ENCODE measurements around the gene NOG.
A peak's percentile ranks its signal among the peaks of the same experiment; 100 is the strongest.

Gene NOG

DNA sequence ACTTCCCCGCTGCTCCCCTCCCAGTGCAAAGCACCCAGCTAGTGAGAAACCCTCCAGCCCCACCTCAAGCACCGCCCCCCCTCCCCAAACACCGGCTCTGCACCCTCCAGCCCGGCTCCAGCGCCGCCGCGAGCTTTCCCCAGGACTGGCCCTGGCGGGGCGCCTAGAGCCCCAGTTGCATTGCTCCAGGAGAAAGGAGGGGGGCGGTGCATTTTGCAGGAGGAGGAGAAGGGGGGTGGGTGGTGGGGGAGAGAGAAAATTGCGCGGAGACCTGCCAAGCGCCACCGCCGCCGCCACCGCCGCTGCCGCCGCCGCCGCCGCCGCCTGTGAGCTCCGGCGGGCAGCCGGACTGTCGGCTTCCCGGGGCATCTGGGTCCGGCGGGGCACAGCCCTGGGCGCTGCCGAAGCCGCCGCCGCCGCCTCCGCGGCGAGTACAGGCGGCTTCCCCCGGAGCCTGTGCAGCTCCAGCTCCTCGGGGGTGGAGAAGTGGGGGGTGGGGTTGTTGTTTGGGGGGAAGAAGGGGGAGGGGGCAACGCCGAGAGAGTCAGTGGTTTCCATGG is 333 bp upstream of the NOG start:
- DNase-seq (ENCODE audit: low read depth) = peak; percentile 88
- H3K4me3 ChIP-seq (ENCODE audit: low read depth, low read length) = peak overlapping the region; percentile 70
- TF ChIP-seq, protein P1, sequence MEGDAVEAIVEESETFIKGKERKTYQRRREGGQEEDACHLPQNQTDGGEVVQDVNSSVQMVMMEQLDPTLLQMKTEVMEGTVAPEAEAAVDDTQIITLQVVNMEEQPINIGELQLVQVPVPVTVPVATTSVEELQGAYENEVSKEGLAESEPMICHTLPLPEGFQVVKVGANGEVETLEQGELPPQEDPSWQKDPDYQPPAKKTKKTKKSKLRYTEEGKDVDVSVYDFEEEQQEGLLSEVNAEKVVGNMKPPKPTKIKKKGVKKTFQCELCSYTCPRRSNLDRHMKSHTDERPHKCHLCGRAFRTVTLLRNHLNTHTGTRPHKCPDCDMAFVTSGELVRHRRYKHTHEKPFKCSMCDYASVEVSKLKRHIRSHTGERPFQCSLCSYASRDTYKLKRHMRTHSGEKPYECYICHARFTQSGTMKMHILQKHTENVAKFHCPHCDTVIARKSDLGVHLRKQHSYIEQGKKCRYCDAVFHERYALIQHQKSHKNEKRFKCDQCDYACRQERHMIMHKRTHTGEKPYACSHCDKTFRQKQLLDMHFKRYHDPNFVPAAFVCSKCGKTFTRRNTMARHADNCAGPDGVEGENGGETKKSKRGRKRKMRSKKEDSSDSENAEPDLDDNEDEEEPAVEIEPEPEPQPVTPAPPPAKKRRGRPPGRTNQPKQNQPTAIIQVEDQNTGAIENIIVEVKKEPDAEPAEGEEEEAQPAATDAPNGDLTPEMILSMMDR (IDR thresholded peaks at IDR 0.05; ENCODE audit: low read depth, low read length) = no peak
- TF ChIP-seq MYC (IDR thresholded peaks at IDR 0.05; ENCODE audit: low read depth, low read length) (no peak), POLR2A (IDR thresholded peaks at IDR 0.05; ENCODE audit: extremely low read depth, insufficient read length) (no peak), MAX (IDR thresholded peaks at IDR 0.05; ENCODE audit: low read depth, low read length) (no peak)

DNA sequence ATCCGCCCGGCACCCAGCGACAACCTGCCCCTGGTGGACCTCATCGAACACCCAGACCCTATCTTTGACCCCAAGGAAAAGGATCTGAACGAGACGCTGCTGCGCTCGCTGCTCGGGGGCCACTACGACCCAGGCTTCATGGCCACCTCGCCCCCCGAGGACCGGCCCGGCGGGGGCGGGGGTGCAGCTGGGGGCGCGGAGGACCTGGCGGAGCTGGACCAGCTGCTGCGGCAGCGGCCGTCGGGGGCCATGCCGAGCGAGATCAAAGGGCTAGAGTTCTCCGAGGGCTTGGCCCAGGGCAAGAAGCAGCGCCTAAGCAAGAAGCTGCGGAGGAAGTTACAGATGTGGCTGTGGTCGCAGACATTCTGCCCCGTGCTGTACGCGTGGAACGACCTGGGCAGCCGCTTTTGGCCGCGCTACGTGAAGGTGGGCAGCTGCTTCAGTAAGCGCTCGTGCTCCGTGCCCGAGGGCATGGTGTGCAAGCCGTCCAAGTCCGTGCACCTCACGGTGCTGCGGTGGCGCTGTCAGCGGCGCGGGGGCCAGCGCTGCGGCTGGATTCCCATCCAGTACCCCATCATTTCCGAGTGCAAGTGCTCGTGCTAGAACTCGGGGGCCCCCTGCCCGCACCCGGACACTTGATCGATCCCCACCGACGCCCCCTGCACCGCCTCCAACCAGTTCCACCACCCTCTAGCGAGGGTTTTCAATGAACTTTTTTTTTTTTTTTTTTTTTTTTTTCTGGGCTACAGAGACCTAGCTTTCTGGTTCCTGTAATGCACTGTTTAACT is 1.0 kb downstream of the NOG start:
- peak; percentile 75 for DNase-seq (ENCODE audit: low read depth)
- TF ChIP-seq MYC (IDR thresholded peaks at IDR 0.05; ENCODE audit: low read depth, low read length) (peak; percentile 58), POLR2A (IDR thresholded peaks at IDR 0.05; ENCODE audit: extremely low read depth, insufficient read length) (peak; percentile 20), MAX (IDR thresholded peaks at IDR 0.05; ENCODE audit: low read depth, low read length) (peak; percentile 68)
- TF ChIP-seq, protein P1 (IDR thresholded peaks at IDR 0.05; ENCODE audit: low read depth, low read length) = no peak
- H3K4me3 ChIP-seq (ENCODE audit: low read depth, low read length) = peak overlapping the region; percentile 70

GRCh38 chr17:56595108-56595418 is 1.6 kb downstream of the NOG start:
- TF ChIP-seq MYC (IDR thresholded peaks at IDR 0.05; ENCODE audit: low read depth, low read length) (no peak), POLR2A (IDR thresholded peaks at IDR 0.05; ENCODE audit: extremely low read depth, insufficient read length) (no peak)
- DNase-seq (ENCODE audit: low read depth) = no peak
- H3K4me3 ChIP-seq (ENCODE audit: low read depth, low read length) = peak overlapping the region; percentile 70

GRCh38 chr17:56595831-56596690 is 2.6 kb downstream of the NOG start:
- TF ChIP-seq POLR2A (IDR thresholded peaks at IDR 0.05; ENCODE audit: extremely low read depth, insufficient read length) (no peak), MAX (IDR thresholded peaks at IDR 0.05; ENCODE audit: low read depth, low read length) (no peak), MYC (IDR thresholded peaks at IDR 0.05; ENCODE audit: low read depth, low read length) (no peak)
- TF ChIP-seq, protein P1 (IDR thresholded peaks at IDR 0.05; ENCODE audit: low read depth, low read length) = no peak
- peak; percentile 73 for DNase-seq (ENCODE audit: low read depth)
- peak overlapping the region; percentile 70 for H3K4me3 ChIP-seq (ENCODE audit: low read depth, low read length)

DNA sequence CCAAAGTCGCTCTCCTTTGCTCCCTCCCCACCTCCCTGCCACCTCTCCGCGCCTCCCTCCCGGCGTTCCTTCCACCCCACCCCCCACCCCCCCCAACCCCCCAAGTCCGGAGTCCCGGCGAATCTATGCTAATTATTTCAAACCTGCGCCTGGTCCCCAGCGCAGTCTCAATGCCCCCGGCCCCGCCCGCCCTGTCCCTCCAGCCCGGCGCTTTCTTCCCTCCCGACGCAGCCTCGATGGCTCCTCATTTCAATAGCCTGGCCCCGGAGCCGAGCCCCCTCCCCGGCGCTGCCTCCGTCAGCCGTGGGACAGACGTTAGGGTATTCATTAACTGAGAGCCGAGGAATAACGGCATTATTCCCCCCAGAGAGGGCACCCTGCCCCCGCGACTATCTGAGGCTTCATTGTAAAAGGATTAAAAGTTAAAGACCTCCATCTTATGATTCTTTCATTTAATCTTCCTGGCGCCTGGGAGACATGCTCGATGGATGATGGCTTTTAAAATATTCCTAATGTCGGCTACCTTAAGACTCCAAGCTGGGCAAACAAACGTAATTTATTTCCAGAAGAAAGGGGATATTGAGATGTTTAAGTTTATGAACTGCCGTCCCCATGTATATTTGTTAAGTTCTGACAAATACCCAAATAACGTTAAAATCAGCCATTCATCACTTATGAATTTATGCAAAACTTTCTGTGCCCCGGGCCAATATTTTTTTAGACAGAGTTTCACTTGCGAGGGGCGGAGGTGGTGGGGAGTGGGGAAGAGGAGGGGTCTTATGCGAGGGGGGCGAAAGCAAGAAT is 3.4 kb downstream of the NOG start:
- peak overlapping the region; percentile 70 for H3K4me3 ChIP-seq (ENCODE audit: low read depth, low read length)
- no peak for DNase-seq (ENCODE audit: low read depth)
- no peak for TF ChIP-seq POLR2A (IDR thresholded peaks at IDR 0.05; ENCODE audit: extremely low read depth, insufficient read length)
- no peak for TF ChIP-seq MYC (IDR thresholded peaks at IDR 0.05; ENCODE audit: low read depth, low read length)
- TF ChIP-seq MAX (IDR thresholded peaks at IDR 0.05; ENCODE audit: low read depth, low read length) = no peak
- TF ChIP-seq, protein P1 (IDR thresholded peaks at IDR 0.05; ENCODE audit: low read depth, low read length) = no peak

Data from NB4 (cell line).